Neuronal stem cell (in vitro differentiated cells): ENCODE data around the gene OTOGL.
A peak's percentile ranks its signal among the peaks of the same experiment; 100 is the strongest.

ENCODE experiments used
- DNase-seq: peaks from one replicate; pipeline ENCODE4 v3.0.0-alpha.2; 2013; ENCODE audit warnings: low spot score
- H2AFZ ChIP-seq: one replicate; pipeline ENCODE4 v1.6.1; 2013; ENCODE audit warnings: mild to moderate bottlenecking, low read length, inconsistent platforms
- H2AK5ac ChIP-seq: 2 replicates; pipeline ENCODE4 v1.6.1; 2013; ENCODE audit warnings: low read depth, mild to moderate bottlenecking, inconsistent platforms, low read length, moderate library complexity, mixed read lengths
- H2BK120ac ChIP-seq: 2 replicates; pipeline ENCODE4 v1.6.1; 2013; ENCODE audit warnings: low read depth, mild to moderate bottlenecking, inconsistent platforms, low read length, moderate library complexity, mixed read lengths
- H2BK12ac ChIP-seq: one replicate; pipeline ENCODE4 v1.6.1; 2013; ENCODE audit warnings: low read length, inconsistent platforms
- H2BK15ac ChIP-seq: 2 replicates; pipeline ENCODE4 v1.6.1; 2013; ENCODE audit warnings: mild to moderate bottlenecking, low read length, inconsistent platforms, mixed read lengths
- H2BK5ac ChIP-seq: one replicate; pipeline ENCODE4 v1.6.1; 2013; ENCODE audit warnings: inconsistent platforms, mild to moderate bottlenecking, low read length, moderate library complexity
- H3K14ac ChIP-seq: one replicate; pipeline ENCODE4 v1.6.1; 2013; ENCODE audit warnings: low read length, inconsistent platforms
- H3K18ac ChIP-seq: 2 replicates; pipeline ENCODE4 v1.6.1; 2013; ENCODE audit warnings: low read length, inconsistent platforms
- H3K23ac ChIP-seq: 2 replicates; pipeline ENCODE4 v1.6.1; 2013; ENCODE audit warnings: low read depth, mild to moderate bottlenecking, mixed read lengths, low read length, inconsistent platforms; ENCODE audit not compliant: poor library complexity
- H3K27ac ChIP-seq: replicated peaks from 3 replicates; pipeline ENCODE4 v1.5.1; 2013; ENCODE audit warnings: low read length, inconsistent platforms
- H3K27me3 ChIP-seq, 3 experiments: 2 replicates each; pipeline ENCODE4 v1.6.1; 2013; ENCODE audit warnings: low read length in 3 of 3, mild to moderate bottlenecking in 2 of 3, inconsistent platforms in 1 of 3, low read depth in 1 of 3, mixed read lengths in 1 of 3, moderate library complexity in 1 of 3; ENCODE audit not compliant: control insufficient read depth in 3 of 3, insufficient read depth in 3 of 3
- H3K36me3 ChIP-seq, 2 donors: replicated peaks in 1 of 2; 2 replicates each; pipeline ENCODE4 v1.6.1; 2013; ENCODE audit warnings: low read length in 2 of 2; ENCODE audit not compliant: control insufficient read depth in 2 of 2, insufficient read depth in 2 of 2
- H3K4ac ChIP-seq: 2 replicates; pipeline ENCODE4 v1.6.1; 2013; ENCODE audit warnings: inconsistent platforms, mild to moderate bottlenecking, low read length, moderate library complexity
- H3K4me1 ChIP-seq, 2 donors: 1 replicate in 1 of 2; 2 replicates in 1 of 2; pipeline ENCODE4 v1.6.1; 2013; ENCODE audit warnings: low read length in 2 of 2, low read depth in 1 of 2; ENCODE audit not compliant: control insufficient read depth in 2 of 2, insufficient read depth in 1 of 2
- H3K4me2 ChIP-seq: one replicate; pipeline ENCODE4 v1.6.1; 2013; ENCODE audit warnings: mild to moderate bottlenecking, low read length, inconsistent platforms; ENCODE audit not compliant: insufficient read depth, poor library complexity, severe bottlenecking
- H3K4me3 ChIP-seq, 2 donors: 2 replicates each; pipeline ENCODE4 v1.5.1; 2013; ENCODE audit warnings: low read length in 2 of 2, mild to moderate bottlenecking in 2 of 2, inconsistent platforms in 1 of 2, moderate library complexity in 1 of 2
- H3K79me1 ChIP-seq: one replicate; pipeline ENCODE4 v1.6.1; 2013; ENCODE audit warnings: low read depth, mild to moderate bottlenecking, inconsistent platforms, low read length, moderate library complexity
- H3K9ac ChIP-seq: one replicate; pipeline ENCODE4 v1.6.1; 2013; ENCODE audit warnings: mild to moderate bottlenecking, low read depth, low read length, inconsistent platforms; ENCODE audit not compliant: poor library complexity
- H3K9me3 ChIP-seq, 2 donors: replicated peaks in 1 of 2; 2 replicates each; pipeline versions ENCODE3 to v1.6.1; 2013; ENCODE audit warnings: low read length in 2 of 2, mild to moderate bottlenecking in 2 of 2, inconsistent platforms in 1 of 2, low read depth in 1 of 2, mixed read lengths in 1 of 2, moderate library complexity in 1 of 2; ENCODE audit not compliant: control insufficient read depth in 2 of 2, insufficient read depth in 1 of 2
- H4K8ac ChIP-seq: one replicate; pipeline ENCODE4 v1.6.1; 2013; ENCODE audit warnings: low read depth, mild to moderate bottlenecking, inconsistent platforms, low read length, moderate library complexity
- H4K91ac ChIP-seq: one replicate; pipeline ENCODE4 v1.6.1; 2013; ENCODE audit warnings: low read length, low read depth, mild to moderate bottlenecking, inconsistent platforms; ENCODE audit not compliant: poor library complexity
- WGBS, 2 donors: extraction: QIAGEN DNeasy Blood & Tissue Kit; methylation state at CpG; one replicate each; pipeline ENCODE4 v1.1.7; 2013; ENCODE audit warnings: missing lambda C conversion rate in 2 of 2, mixed read lengths in 1 of 2; ENCODE audit not compliant: insufficient read length in 2 of 2, insufficient replicate concordance in 1 of 2; ENCODE audit errors: extremely low coverage in 2 of 2; 5-methylcytosine and 5-hydroxymethylcytosine counted together

OTOGL gene

GRCh38 chr12:80316222-80316621, 216.9 kb downstream of the OTOGL start:
- Histone ChIP-seq H3K9me3 (no peaks in the 10 kb centered on the region), H2BK12ac (no peak overlapping the region), H2BK15ac (no peak overlapping the region), H3K36me3 (no peaks in the 10 kb centered on the region), H2AK5ac (no peak overlapping the region), H3K27me3 (no peaks in the 10 kb centered on the region), H2BK5ac (no peak overlapping the region), H2BK120ac (no peak overlapping the region), H3K27ac (no peak overlapping the region), H2AFZ (no peak overlapping the region), H3K23ac (no peak overlapping the region), H3K4me2 (no peak overlapping the region), H3K18ac (no peak overlapping the region), H3K9ac (no peak overlapping the region), H3K79me1 (no peaks in the 10 kb centered on the region), H3K14ac (no peak overlapping the region), H3K4me1 (peaks cover 0 to 4% of the 10 kb centered on the region in 2 donors), H4K8ac (no peak overlapping the region), H4K91ac (no peak overlapping the region), H3K4ac (no peak overlapping the region), H3K4me3 (no peak overlapping the region)
- no CpG with 5 or more reads among the region's 2 CpGs for WGBS, 2 donors
- no peak for DNase-seq

DNA sequence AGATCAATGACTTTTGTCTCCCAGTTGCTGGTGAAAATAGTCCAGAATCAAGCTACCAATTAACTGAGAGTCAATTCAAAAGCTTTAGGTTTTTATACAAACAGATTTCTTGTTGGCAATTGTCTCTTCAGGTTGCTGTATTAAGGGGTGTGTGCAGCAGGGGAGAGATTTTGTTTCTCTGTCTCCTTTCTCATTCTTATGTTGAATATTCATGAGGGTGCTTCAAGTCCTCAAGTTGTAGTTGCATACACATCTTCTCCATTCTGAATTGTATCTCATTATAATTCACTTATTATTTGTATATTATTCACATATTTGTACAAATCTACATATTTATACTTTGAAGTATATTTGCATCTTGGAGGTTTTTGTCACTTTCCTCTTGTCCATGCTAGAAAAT, 218.0 kb downstream of the OTOGL start:
- no peak overlapping the region for H2AFZ ChIP-seq
- no peaks in the 10 kb centered on the region for H3K9me3 ChIP-seq
- no peak overlapping the region for H2BK15ac ChIP-seq
- no peak overlapping the region for H2BK120ac ChIP-seq
- H2AK5ac ChIP-seq = no peak overlapping the region
- H3K18ac ChIP-seq = no peak overlapping the region
- H3K27me3 ChIP-seq = peaks cover 0 to 2% (median 0%) of the 10 kb centered on the region in 3 experiments
- no peaks in the 10 kb centered on the region for H3K79me1 ChIP-seq
- no peak overlapping the region for H3K9ac ChIP-seq
- no peak overlapping the region for H3K4ac ChIP-seq
- peaks cover 0 to 6% of the 10 kb centered on the region in 2 donors for H3K4me1 ChIP-seq
- H3K36me3 ChIP-seq = no peaks in the 10 kb centered on the region
- H3K27ac ChIP-seq = no peak overlapping the region
- no peak overlapping the region for H2BK12ac ChIP-seq
- no peak for DNase-seq
- no peak overlapping the region for H3K14ac ChIP-seq
- no peak overlapping the region for H4K8ac ChIP-seq
- no peak overlapping the region for H3K4me2 ChIP-seq
- no peak overlapping the region for H3K4me3 ChIP-seq
- H2BK5ac ChIP-seq = no peak overlapping the region
- no peak overlapping the region for H4K91ac ChIP-seq
- no peak overlapping the region for H3K23ac ChIP-seq

- no CpG with 5 or more reads among the region's 1 CpG for WGBS, 2 donors
- no peak overlapping the region for H2BK12ac ChIP-seq
- H3K27ac ChIP-seq = no peak overlapping the region
- H3K4me2 ChIP-seq = no peak overlapping the region
- no peak overlapping the region for H3K14ac ChIP-seq
- H3K18ac ChIP-seq = no peak overlapping the region
- H2AFZ ChIP-seq = peak overlapping the region; percentile 23
- no peak overlapping the region for H2BK15ac ChIP-seq
- no peaks in the 10 kb centered on the region for H3K9me3 ChIP-seq
- no peak overlapping the region for H3K4ac ChIP-seq
- no peak overlapping the region for H2BK5ac ChIP-seq
- H2AK5ac ChIP-seq = no peak overlapping the region
- H3K9ac ChIP-seq = no peak overlapping the region
- H4K91ac ChIP-seq = no peak overlapping the region
- H3K23ac ChIP-seq = no peak overlapping the region
- H3K27me3 ChIP-seq = peaks cover 0 to 2% (median 0%) of the 10 kb centered on the region in 3 experiments
- no peaks in the 10 kb centered on the region for H3K79me1 ChIP-seq
- H2BK120ac ChIP-seq = no peak overlapping the region
- H4K8ac ChIP-seq = no peak overlapping the region
- H3K36me3 ChIP-seq = no peaks in the 10 kb centered on the region
- DNase-seq = no peak
- no peak overlapping the region for H3K4me3 ChIP-seq
- H3K4me1 ChIP-seq = peaks cover 0 to 6% of the 10 kb centered on the region in 2 donors
Measured at GRCh38 chr12:80317899-80318298, 218.6 kb downstream of the OTOGL start.

- Histone ChIP-seq H3K14ac (no peak overlapping the region), H4K91ac (no peak overlapping the region), H2BK5ac (no peak overlapping the region), H3K36me3 (no peaks in the 10 kb centered on the region), H3K9me3 (no peaks in the 10 kb centered on the region), H2BK12ac (no peak overlapping the region), H3K18ac (no peak overlapping the region), H4K8ac (no peak overlapping the region), H2BK120ac (no peak overlapping the region), H3K9ac (no peak overlapping the region), H3K4me3 (no peak overlapping the region), H3K4ac (no peak overlapping the region), H3K27ac (no peak overlapping the region), H3K27me3 (peaks cover 0 to 2% (median 0%) of the 10 kb centered on the region in 3 experiments), H3K4me1 (peaks cover 0 to 6% of the 10 kb centered on the region in 2 donors), H2AFZ (peak overlapping the region; percentile 60), H2AK5ac (no peak overlapping the region), H2BK15ac (no peak overlapping the region), H3K79me1 (no peaks in the 10 kb centered on the region), H3K4me2 (no peak overlapping the region), H3K23ac (no peak overlapping the region)
- DNase-seq = no peak
- WGBS, 2 donors = no CpG with 5 or more reads among the region's 2 CpGs
Measured at GRCh38 chr12:80320121-80320678, 220.9 kb downstream of the OTOGL start.
